Measurements from ENCODE around the gene POLR3H.
"Not testable (repeated sequence)": the region's sequence is repeated elsewhere in the genome, so short reads cannot be mapped to it uniquely, and the experiment has no call there.

Gene POLR3H

GRCh38 chr22:41543854-41544670 is at the start of gene POLR3H:
TSS of gene POLR3H (minus strand) at chr22:41544470. CDS start at chr22:41544101, 369 bp downstream.
- POLR2A ChIA-PET (ENCODE audit: low non-redundant PET): interaction anchor here (0.5 kb wide), 1 partner anchor 46 kb away, joined by 4 read pairs; the partner anchor contains the start of gene PMM1
- TF ChIP-seq CTCF (conservative IDR thresholded peaks at IDR 0.05; ENCODE audit: low read depth): peak; percentile 85
- peak within 1 kb of the TSS; percentile 81 for H3K27ac ChIP-seq
- peak; percentile 90 for DNase-seq (ENCODE audit: low spot score)
- CTCF ChIA-PET: interaction anchor here (0.8 to 1.1 kb wide), 3 partner anchors 22 to 140 kb away, joined by 3 read pairs; no protein-coding TSS in a partner anchor

GRCh38 chr22:41593336-41593960 is 49.2 kb upstream of the POLR3H start:
- POLR2A ChIA-PET (ENCODE audit: low non-redundant PET); H3K27ac ChIP-seq; CTCF ChIA-PET; DNase-seq (ENCODE audit: low spot score): not testable (repeated sequence)

GRCh38 chr22:41589391-41590241 is 45.3 kb upstream of the POLR3H start, which contains the start of gene PMM1:
TSS of gene PMM1 (minus strand) at chr22:41589840. CDS start at chr22:41589805, 35 bp downstream.
- DNase-seq (ENCODE audit: low spot score): peak; percentile 99
- ChIA-PET CTCF (interaction anchor here (0.6 kb wide), 1 partner anchor 18 kb away, joined by 6 read pairs; no protein-coding TSS in a partner anchor), POLR2A (ENCODE audit: low non-redundant PET) (interaction anchor here (0.5 to 0.8 kb wide), 2 partner anchors 23 to 46 kb away, joined by 3 to 4 read pairs; no protein-coding TSS in a partner anchor)
- H3K27ac ChIP-seq: peak within 1 kb of the TSS; percentile 79
- TF ChIP-seq CTCF (conservative IDR thresholded peaks at IDR 0.05; ENCODE audit: low read depth): no peak

- ChIA-PET POLR2A (ENCODE audit: low non-redundant PET) (interaction anchor here (0.6 kb wide), 1 partner anchor 88 kb away, joined by 7 read pairs; no protein-coding TSS in a partner anchor), CTCF (no interaction called here)
- TF ChIP-seq CTCF (conservative IDR thresholded peaks at IDR 0.05; ENCODE audit: low read depth): no peak
- peak overlapping the region; percentile 37 for H3K27ac ChIP-seq
- DNase-seq (ENCODE audit: low spot score): no peak
These were observed 43.1 kb upstream of the POLR3H start for GRCh38 chr22:41587347-41587723.

- no peak for TF ChIP-seq CTCF (conservative IDR thresholded peaks at IDR 0.05; ENCODE audit: low read depth)
These were observed 41.6 kb upstream of the POLR3H start for GRCh38 chr22:41585898-41586297.

GRCh38 chr22:41584881-41585280 is 40.6 kb upstream of the POLR3H start:
- ChIA-PET CTCF (no interaction called here), POLR2A (ENCODE audit: low non-redundant PET) (no interaction called here)
- no peak for TF ChIP-seq CTCF (conservative IDR thresholded peaks at IDR 0.05; ENCODE audit: low read depth)
- peak overlapping the region; percentile 4; the same call in 1 of the 2 replicates for H3K27ac ChIP-seq
- DNase-seq (ENCODE audit: low spot score): no peak

More at GRCh38 chr22:41585898-41586297, 41.6 kb upstream of the POLR3H start:
- ChIA-PET CTCF (no interaction called here), POLR2A (ENCODE audit: low non-redundant PET) (no interaction called here)
- no peak for DNase-seq (ENCODE audit: low spot score)
- H3K27ac ChIP-seq: peak overlapping the region; percentile 19
